NAMALWA (cell line): ENCODE data around the gene ST6GALNAC3.
"Not testable (repeated sequence)": the region's sequence is repeated elsewhere in the genome, so short reads cannot be mapped to it uniquely, and the experiment has no call there.

ENCODE experiments used
- DNase-seq: peaks from one replicate; pipeline ENCODE4 v3.0.0-alpha.2; 2015; ENCODE audit warnings: low spot score

ST6GALNAC3 gene

DNA sequence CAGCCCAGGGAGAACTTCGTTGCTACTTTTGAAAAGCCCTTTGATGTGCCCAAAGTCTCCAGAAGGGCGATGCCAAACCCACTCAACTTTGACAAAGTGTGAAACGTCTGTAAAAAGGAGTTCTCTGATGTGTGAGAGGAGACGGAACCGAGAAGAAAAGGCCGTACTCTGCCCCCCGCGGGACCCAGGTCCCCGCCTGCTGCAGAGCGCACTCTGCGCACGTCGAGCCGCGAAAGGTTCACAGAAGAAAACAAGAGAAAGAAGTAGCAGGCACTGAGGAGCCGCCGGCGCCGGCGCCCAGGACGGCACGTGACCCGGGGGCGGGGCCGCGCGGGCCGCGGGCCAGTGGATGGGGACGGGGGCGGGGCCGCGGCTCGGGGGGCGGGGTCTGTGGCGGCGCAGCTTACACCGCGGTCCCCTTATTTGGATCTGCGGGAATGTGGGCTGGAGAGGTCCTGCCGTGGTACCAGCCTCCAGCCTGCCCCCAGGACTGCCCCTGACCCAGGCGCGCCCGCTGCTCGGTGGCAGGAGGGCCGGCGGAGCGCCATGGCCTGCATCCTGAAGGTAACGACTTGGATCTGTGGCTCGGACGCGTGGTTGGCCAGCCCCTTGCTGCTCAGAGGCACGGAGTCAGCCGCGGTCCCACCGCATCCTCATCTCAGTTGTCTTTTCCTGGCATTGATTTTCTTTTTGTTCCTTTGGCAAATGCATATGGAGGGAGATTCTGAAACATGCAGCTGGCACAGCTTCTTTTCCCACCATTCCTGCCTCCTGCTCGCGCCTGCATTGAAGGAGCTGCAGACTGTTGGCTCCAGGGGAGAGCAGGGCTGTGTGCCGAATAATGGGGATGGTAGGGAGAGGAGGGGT, at the start of gene ST6GALNAC3:
TSS of gene ST6GALNAC3 (plus strand) at position 426 of the 867 bp plus-strand sequence.
- no peak for DNase-seq

DNA sequence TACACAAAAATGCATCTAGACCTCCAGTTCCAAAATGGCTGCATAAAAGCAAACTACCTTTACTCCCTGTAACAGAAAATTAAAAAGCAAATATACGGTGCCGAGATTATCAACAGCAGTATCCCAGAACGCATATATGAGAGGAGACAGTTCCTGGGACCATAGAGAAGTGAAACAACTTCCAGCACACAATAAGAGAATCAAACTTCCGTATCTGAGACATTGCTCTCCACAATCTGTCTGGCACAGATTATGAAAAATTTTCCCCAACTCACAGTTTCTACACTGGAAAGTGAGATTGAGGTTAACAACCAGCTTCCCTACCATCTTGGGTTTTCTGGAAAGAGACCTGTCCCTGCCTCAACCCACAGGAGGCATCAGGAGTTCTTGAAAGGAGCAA, 47.2 kb upstream of the ST6GALNAC3 start:
- no peak for DNase-seq

DNA sequence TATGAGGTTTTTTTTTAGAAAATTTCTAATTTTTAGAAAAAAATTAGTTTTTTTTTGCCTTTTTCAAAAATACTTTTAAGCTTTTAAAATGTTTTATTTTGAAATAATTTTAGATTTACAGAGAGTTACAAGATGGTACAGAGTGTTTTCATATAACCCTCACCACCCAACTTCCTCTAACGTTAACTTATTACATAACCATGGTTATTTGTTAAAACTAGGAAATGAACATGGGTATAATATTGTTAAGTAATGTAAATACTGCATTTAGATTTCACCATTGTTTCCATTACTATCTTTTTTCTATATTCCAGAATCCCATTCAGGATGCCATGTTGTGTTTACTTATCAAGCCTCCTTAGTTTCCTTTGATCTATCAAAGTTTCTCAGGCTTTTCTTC, 45.2 kb upstream of the ST6GALNAC3 start:
- no peak for DNase-seq

DNA sequence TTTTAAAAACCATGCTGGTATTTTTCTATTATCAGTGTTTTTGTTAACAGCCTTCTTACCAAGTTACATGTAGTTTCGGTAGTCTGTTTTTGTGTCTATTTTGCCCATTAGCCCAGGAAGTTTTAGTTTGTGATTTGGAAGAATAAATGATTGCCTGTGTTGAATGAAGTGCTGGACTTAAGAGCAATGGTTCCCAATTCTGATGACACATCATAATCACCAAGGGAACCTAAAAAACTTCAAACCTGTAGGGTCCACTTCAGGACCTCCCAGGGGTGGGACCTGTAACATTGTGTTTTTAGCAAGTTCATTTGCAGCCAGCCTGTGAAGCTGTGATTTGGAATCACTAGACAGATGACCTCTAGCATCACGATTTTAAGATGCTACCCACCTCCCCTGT, 43.0 kb upstream of the ST6GALNAC3 start:
- DNase-seq: no peak

DNA sequence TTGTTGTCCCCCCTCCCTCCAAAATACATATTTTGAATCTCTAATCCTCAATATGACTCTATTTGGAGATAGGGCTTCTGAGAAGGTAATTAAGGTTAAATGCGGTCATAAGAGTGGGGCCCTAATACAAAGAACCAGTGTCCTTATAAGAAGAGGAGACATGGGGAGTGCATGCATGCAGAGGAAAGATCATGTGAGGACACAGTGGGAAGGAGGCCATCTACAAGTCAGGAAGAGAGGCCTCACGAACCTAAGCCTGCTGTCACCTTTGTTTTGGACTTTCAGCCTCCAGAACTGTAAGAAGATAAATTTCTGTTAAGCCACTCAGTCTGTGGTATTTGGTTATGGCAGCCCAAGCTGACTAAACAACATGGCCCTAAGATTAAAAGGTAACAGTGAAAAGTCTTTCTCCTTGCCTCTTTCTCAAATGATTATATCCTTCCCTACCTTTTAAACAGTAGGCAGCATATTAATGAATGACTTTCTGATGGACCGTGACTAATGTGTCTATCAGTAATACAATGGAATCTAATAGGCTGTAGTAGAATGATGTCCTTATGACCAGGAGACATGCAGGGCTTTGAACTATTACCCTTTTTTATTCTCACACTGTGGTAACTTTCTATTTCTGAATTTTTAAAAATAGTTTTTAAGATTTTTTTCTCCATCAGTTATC, 40.6 kb upstream of the ST6GALNAC3 start:
- no peak for DNase-seq

DNA sequence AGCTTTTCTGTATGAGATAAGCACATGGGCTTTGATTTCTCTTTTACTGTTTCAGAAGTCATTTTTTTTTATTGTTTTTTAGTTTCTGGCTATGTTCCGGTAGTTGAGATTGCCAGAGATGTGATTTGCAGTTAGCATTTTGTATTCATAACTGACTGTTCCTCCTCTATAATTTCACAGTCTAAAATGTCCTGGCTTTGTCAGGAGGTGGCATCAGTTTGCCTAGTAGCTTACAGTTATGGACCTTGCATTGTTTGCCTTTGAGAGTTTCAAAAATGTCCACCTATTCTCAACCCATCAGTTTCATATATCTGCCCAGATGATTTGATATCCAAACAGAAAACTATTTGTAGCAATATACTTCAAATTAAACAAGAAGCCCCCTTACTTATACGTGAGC, 39.5 kb upstream of the ST6GALNAC3 start:
- peak; percentile 7 for DNase-seq

DNA sequence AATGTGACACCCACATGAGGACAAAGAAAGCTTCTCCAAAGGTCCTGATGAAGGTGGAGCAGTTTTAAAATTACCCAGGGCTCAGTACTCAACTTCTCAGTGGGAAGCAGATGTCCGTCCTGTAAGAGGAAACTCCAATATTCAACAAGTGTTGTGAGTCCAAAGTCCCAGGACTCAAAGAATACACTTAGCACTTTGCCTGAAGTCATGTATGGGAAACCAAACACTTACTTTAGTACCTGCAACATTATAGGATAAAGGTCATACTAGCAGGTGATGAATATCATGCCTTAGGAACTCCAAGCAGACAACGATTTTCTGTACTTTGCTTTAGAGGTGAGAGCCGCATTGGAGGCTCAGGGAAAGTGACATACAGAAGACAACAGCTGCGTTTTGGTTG, 37.2 kb upstream of the ST6GALNAC3 start:
- no peak for DNase-seq

DNA sequence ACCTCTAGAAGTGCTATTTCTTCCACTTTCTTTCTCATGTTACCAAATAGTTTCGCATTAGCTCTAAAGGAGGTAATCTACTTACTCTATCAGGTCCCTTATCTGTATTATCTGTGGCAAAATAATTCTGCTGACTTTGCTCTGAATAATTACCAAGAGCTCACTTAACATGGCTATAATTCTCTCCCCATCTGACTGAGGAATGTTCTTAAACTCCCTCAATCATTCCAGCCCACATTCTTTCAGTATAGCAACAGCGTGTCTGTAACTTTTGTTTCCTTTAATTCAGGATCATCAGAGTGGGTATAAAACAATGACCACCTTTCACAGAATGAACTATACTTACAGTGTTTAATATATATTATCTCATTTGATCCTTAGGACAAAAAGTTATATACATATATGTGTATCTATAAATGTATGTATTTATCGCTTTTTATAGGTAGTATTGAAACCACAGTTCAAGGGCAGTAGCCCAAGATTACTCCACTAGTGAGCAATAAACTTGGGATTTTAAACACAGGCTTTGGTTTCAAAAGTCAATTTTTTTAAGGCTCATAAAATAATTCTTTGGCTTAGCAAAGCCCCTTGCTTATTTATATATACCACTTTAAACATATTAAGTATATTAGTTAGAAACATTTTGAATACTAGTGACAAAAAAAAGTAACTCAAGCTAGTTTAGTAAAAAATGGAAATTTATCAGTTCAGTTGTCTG, 36.1 kb upstream of the ST6GALNAC3 start:
- no peak for DNase-seq

DNA sequence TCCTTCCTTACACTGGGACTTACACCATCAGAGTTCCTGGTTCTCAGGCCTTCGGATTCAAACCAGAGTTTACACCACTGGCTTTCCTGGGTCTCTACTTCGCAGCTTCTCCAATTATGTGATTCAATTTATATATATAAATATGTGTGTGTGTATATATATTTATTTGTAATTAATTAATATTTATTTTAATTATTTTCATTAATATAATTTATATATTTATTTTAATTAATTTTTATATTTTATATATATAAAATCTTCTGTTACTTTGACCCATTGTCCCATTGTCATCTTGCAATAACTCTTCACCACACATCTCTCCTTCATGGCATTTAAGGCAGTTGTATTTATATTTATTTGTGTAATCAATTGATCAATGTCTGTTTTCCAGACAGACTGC, 28.4 kb upstream of the ST6GALNAC3 start:
- DNase-seq: no peak

DNA sequence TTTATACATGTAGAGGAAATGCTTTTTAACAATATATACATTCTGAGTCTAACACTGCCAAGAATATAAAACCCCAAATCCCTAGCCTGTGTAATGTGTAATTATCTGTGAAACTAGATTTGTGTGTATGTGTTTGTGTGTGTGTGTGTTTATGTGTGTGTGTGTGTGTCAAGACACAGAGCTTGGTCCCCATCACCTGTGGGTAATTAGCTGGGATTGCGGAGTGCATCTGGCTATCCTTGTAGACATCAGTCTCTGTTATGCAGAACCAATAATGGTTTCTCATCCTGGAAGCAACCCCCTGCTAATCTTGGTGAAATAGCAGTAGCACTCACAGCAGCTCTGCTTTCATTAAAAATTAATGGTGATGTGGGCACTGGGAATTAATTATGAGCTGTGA, 26.3 kb upstream of the ST6GALNAC3 start:
- DNase-seq: no peak

DNA sequence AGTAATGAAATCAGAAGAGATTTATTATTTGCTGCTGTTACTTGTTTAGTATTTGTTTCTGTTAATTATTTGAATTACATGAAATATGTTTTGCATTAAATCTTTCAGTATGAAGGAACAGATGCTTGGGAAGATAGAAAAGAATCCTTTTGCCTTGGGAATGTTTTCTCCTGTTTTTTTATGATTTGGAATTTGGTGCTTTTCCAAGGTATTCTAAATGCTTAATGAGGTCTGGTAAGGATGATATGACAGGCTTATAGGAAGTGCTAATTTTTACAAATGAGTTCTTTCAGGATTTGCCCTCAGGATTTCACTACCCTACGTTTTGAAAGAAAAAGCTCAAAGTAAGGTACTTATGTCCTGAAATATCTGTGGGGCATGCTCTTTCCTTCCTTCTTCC, 25.6 kb upstream of the ST6GALNAC3 start:
- no peak for DNase-seq

DNA sequence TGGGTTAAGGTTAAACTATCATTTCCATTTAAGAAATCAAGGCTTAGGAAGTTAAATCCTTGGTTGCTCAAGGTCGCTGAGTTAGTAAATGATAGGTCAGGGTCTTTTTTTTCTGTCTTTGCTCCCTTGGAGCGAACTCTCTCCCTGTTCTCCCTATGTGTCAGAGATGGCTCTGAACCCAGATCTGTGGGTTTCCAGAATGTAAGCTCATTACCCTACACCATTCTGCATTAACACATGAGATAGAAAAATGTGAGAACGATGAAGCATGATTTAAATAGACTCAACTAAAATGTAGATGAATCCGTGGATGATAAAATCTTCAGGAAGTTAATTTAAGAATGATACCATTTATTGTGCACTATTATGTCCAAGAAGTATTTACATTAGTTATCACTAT, 25.0 kb upstream of the ST6GALNAC3 start:
- DNase-seq: no peak

DNA sequence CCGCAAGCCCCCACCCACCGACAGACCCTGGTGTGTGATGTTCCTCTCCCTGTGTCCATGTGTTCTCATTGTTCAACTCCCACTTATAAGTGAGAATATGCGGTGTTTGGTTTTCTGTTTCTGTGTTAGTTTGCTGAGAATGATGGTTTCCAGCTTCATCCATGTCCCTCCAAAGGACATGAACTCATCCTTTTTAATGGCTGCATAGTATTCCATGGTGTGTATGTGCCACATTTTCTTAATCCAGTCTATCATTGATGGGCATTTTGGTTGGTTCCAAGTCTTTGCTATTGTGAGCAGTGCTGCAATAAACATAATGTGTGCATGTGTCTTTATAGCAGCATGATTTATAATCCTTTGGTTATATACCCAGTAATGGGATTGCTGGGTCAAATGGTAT, 24.5 kb upstream of the ST6GALNAC3 start:
- not testable (repeated sequence) for DNase-seq

DNA sequence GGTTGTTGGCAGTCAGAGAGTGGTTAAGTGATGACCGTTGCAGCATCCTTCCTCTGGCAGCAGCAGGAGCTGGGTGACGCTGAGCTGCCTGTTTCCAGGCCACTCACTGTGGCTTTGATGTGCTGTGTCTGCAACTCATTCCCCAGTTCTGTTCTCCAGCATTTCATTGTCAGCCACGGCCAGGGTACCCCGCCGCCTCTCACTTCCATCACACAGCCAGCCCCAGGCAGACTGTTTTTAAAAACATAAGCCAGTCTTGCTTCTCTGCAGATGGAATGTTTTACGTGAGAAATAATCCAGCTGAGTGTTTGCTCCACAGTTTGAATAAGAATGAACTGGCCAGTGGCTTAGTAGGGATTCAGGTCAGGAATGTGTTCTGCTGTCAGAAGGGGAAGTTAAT, 21.5 kb upstream of the ST6GALNAC3 start:
- DNase-seq: no peak

DNA sequence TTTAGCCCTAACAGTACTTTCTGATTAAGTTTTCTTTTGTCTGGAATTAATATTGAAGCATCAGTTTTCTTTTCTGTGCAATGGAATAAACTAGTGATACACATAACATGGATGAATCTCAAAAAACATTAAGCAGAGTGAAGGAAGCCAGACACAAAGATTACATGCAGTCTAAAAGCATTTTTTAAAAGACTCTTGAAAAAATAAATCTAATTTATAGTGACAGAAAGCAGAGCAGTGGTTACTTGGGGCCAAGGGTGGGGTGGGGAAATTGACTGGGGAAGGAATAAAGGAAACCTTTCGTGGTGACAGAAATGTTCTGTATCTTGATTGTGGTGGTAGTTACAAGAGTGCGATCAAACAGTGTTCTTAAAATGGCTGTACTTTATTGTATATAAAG, 20.2 kb upstream of the ST6GALNAC3 start:
- DNase-seq: no peak

DNA sequence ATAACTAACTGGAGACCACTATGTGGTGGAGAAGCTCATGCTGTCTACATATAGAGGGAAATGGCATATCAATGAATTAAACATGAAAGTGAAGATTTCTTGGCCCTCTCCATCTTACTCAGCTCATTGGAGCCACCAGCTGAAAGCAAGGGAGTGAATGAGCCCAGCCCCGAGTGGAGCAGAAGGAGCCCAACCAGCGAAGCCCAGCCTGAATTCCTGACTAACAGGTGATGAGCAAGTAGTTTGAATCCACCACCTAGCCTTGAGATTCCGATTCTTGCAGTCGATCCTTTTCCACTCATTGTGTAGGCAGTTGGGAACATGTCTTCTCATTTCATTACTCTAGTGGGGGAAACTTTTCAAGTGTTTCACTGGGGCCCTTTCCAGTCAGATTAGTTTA, 18.6 kb upstream of the ST6GALNAC3 start:
- DNase-seq: no peak

DNA sequence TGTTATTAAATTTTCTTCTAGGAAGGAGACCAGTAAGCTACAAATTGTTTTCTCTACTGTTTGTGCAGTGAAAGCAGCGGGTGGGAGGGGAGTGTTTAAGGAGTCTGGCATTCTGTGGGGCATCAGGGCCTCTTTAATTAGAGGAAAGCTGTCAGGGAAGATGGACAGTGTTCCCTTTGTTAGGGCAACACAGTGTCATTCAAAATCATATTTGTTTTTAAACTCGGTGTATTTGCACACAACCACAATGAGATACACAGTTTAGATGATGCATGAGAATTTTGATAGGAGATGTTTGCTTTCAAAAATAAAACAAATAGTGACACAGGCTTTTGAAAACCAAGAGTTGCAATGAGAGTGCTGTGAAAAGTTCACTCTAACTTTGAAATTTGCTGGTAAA, 15.1 kb upstream of the ST6GALNAC3 start:
- DNase-seq: no peak

DNA sequence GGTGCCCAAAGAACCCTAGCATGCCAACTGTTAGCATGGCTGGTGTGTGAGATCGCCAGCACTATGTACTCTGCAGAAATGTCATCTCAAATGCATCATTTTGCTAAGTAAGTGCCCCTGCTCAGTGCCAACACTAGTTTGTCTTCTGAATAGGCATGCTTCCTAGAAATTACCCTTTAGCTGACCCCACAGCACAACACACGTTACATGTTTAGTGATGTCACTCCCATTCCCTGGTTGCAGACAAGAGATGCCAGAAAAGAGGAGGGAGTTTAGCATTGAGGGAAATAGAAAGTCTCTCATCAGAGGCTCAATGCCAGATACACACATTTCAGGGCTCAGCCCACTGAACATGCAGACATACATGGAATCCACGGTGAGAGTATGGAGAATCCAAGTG, 9.3 kb upstream of the ST6GALNAC3 start:
- no peak for DNase-seq

DNA sequence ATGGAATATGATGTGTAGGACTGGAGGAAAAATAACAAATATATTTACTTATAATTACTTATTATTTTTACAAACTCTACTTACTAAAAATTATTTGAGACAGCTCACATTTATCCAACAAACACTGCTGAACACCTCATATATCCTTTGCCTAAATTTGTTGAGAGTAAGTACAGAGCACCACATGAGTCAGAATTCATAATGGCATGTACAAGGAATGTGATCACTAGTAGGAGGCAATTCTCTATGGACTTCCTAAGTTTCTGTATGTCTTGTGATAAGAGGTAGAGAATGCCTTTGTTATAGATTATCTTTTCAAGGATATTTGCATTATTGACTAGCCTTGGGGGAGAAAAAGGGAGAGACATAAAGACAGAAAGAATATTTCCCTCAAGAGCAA, 8.2 kb upstream of the ST6GALNAC3 start:
- no peak for DNase-seq

DNA sequence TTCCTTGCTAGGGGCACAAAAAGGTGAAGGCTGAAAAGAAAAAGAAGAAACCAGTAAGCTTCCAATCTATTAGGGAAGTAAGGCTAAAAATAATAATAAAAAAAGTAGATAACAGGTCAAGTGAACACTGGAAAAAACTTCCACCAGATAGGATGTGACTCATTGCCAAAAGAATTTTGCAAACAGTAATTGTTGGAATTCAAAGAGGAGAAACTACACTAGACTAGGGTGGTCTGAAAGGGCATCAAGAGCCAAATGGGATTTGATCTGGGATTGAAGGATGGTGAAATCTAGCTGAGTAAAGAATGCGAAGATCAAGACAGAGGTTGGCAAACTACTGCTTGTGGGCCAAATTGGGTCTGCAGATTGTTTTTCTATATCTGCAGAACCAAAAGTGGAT, 6.0 kb upstream of the ST6GALNAC3 start:
- DNase-seq: no peak

DNA sequence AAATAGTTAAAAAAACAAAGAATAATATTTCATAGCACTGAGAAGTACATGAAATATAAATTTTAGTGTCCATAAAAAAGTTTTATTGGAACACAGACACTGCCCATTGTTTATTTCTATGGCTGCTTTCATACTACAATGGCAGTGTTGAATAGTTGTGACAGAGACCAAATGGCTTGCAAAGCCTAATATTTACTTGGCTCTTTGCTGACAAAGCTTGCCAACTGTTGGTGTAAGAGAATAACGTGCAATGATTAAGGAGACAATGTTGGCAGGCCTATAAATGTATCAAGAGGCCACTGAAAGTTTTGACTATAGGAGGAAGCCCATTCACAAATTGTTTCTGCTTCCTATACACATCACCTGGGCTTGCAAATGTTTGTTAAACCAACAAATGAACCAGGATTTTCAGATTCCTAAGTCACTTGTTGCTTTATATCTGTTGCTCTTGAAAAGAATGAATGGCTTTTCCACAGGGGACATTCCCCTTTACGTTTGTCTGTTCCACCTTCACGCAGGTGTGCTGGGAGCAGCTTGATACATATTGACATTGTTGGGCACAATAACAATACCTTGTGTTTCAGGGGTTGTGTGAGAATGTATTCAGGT, 5.5 kb upstream of the ST6GALNAC3 start:
- no peak for DNase-seq

DNA sequence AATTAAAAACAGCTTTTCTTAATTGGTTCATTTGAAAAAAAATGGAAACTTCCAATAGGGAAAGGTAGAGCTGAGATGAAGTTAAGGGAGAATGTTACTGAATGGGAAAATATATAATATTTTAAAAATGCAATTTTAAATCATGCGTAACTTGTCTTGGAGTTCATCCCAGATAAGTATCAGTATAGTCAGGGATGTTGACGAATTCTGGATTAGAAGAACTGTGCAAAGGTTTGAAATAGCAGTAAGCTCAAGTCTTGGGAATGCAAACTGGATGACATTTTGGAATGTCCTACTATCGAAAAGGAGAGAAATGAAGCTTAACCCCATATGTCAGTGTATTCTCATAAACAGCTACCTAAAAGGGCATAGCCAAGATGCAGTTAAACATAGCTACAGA, 4.0 kb upstream of the ST6GALNAC3 start:
- no peak for DNase-seq

DNA sequence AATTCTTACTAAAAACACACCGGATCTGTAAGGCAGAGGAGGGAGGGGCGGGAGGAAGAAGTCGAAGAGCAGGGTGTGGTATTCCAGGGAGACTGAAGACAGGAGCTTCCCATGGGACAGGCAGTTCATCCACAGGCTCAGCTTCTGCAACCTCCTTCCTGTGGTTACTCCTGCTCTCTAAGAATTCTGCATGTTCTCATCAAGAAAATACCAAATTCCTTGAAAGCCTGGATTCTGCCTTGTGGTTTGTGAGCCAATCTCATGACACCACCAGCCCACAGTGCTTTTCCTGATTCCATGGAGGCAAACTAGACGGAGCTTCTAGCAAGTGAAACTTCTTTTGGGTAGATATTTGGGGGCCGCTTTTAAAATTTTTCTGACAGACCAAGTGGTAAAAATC, 1.1 kb upstream of the ST6GALNAC3 start:
- DNase-seq: no peak
